ENCODE data around the gene RAD50. TPM values are rescaled to one million over a fixed set of nuclear protein-coding genes. Genes with fewer than 3 reads are reported as not detected.

Gene RAD50
- total and polyA plus RNA-seq, 10 of the 15 experiments (the other 5 are each of a cell fraction or from before 2014, with no cell fraction given), result 12.8 to 68.6 (median 47.0) TPM

DNA sequence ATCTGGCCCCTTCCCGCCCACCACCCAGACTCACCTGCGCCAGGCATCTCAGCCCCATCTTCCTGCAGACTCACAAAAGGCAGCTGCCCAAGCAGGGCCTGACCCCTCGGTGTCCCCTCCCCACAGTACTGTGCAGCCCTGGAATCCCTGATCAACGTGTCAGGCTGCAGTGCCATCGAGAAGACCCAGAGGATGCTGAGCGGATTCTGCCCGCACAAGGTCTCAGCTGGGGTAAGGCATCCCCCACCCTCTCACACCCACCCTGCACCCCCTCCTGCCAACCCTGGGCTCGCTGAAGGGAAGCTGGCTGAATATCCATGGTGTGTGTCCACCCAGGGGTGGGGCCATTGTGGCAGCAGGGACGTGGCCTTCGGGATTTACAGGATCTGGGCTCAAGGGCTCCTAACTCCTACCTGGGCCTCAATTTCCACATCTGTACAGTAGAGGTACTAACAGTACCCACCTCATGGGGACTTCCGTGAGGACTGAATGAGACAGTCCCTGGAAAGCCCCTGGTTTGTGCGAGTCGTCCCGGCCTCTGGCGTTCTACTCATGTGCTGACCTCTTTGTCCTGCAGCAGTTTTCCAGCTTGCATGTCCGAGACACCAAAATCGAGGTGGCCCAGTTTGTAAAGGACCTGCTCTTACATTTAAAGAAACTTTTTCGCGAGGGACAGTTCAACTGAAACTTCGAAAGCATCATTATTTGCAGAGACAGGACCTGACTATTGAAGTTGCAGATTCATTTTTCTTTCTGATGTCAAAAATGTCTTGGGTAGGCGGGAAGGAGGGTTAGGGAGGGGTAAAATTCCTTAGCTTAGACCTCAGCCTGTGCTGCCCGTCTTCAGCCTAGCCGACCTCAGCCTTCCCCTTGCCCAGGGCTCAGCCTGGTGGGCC is 103.1 kb downstream of the RAD50 start (continued):
- TF ChIP-seq, protein P1, sequence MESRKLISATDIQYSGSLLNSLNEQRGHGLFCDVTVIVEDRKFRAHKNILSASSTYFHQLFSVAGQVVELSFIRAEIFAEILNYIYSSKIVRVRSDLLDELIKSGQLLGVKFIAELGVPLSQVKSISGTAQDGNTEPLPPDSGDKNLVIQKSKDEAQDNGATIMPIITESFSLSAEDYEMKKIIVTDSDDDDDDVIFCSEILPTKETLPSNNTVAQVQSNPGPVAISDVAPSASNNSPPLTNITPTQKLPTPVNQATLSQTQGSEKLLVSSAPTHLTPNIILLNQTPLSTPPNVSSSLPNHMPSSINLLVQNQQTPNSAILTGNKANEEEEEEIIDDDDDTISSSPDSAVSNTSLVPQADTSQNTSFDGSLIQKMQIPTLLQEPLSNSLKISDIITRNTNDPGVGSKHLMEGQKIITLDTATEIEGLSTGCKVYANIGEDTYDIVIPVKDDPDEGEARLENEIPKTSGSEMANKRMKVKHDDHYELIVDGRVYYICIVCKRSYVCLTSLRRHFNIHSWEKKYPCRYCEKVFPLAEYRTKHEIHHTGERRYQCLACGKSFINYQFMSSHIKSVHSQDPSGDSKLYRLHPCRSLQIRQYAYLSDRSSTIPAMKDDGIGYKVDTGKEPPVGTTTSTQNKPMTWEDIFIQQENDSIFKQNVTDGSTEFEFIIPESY (IDR thresholded peaks at IDR 0.05), result 0 out of 2 replicates have a peak, but pooled peaks have one; percentile 17
- peak; percentile 70 to 87; a peak in 3 of 4 replicates for TF ChIP-seq BHLHE40 (IDR thresholded peaks at IDR 0.05; ENCODE audit: borderline replicate concordance in 1 of 2, low read depth in 2 of 2, low read length in 1 of 2)
- TF ChIP-seq, protein P2, sequence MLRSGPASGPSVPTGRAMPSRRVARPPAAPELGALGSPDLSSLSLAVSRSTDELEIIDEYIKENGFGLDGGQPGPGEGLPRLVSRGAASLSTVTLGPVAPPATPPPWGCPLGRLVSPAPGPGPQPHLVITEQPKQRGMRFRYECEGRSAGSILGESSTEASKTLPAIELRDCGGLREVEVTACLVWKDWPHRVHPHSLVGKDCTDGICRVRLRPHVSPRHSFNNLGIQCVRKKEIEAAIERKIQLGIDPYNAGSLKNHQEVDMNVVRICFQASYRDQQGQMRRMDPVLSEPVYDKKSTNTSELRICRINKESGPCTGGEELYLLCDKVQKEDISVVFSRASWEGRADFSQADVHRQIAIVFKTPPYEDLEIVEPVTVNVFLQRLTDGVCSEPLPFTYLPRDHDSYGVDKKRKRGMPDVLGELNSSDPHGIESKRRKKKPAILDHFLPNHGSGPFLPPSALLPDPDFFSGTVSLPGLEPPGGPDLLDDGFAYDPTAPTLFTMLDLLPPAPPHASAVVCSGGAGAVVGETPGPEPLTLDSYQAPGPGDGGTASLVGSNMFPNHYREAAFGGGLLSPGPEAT (IDR thresholded peaks at IDR 0.05; ENCODE audit: low read depth), result peak; percentile 93
- TF ChIP-seq NBN (IDR thresholded peaks at IDR 0.05), result no peak
- TF ChIP-seq IKZF2 (IDR thresholded peaks at IDR 0.05), result peak; percentile 68 to 70
- no peak for TF ChIP-seq ZNF622 (IDR thresholded peaks at IDR 0.05)
- TF ChIP-seq, protein P3, sequence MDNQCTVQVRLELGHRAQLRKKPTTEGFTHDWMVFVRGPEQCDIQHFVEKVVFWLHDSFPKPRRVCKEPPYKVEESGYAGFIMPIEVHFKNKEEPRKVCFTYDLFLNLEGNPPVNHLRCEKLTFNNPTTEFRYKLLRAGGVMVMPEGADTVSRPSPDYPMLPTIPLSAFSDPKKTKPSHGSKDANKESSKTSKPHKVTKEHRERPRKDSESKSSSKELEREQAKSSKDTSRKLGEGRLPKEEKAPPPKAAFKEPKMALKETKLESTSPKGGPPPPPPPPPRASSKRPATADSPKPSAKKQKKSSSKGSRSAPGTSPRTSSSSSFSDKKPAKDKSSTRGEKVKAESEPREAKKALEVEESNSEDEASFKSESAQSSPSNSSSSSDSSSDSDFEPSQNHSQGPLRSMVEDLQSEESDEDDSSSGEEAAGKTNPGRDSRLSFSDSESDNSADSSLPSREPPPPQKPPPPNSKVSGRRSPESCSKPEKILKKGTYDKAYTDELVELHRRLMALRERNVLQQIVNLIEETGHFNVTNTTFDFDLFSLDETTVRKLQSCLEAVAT (IDR thresholded peaks at IDR 0.05), result peak; percentile 89
- no peak for TF ChIP-seq SUZ12 (IDR thresholded peaks at IDR 0.05; ENCODE audit: unreplicated experiment)
- peak; percentile 42; the same call in 1 of the 2 replicates for TF ChIP-seq GATAD2B (conservative IDR thresholded peaks at IDR 0.05; ENCODE audit: low read depth)
- TF ChIP-seq EED (IDR thresholded peaks at IDR 0.05; ENCODE audit: low read depth), result peak; percentile 69
- TF ChIP-seq, protein P4, sequence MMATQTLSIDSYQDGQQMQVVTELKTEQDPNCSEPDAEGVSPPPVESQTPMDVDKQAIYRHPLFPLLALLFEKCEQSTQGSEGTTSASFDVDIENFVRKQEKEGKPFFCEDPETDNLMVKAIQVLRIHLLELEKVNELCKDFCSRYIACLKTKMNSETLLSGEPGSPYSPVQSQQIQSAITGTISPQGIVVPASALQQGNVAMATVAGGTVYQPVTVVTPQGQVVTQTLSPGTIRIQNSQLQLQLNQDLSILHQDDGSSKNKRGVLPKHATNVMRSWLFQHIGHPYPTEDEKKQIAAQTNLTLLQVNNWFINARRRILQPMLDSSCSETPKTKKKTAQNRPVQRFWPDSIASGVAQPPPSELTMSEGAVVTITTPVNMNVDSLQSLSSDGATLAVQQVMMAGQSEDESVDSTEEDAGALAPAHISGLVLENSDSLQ (IDR thresholded peaks at IDR 0.05), result no peak
- TF ChIP-seq, protein P5, sequence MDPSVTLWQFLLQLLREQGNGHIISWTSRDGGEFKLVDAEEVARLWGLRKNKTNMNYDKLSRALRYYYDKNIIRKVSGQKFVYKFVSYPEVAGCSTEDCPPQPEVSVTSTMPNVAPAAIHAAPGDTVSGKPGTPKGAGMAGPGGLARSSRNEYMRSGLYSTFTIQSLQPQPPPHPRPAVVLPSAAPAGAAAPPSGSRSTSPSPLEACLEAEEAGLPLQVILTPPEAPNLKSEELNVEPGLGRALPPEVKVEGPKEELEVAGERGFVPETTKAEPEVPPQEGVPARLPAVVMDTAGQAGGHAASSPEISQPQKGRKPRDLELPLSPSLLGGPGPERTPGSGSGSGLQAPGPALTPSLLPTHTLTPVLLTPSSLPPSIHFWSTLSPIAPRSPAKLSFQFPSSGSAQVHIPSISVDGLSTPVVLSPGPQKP (IDR thresholded peaks at IDR 0.05; ENCODE audit: low read depth, low read length), result no peak
- TF ChIP-seq MTA2 (IDR thresholded peaks at IDR 0.05; ENCODE audit: low read depth), result 0 out of 2 replicates have a peak, but pooled peaks have one; percentile 20
- TF ChIP-seq NR2F1 (conservative IDR thresholded peaks at IDR 0.05), result peak; percentile 60; the same call in 1 of the 2 replicates
- no peak for TF ChIP-seq ASH2L (IDR thresholded peaks at IDR 0.05; ENCODE audit: borderline replicate concordance, low read depth)
- TF ChIP-seq HDAC6 (IDR thresholded peaks at IDR 0.05; ENCODE audit: unreplicated experiment), result no peak

Data from GM12878 (cell line).